Breast epithelium (tissue), 4 donors: ENCODE results near the gene CAMTA1. TPM values are rescaled to one million over a fixed set of nuclear protein-coding genes. Genes with fewer than 3 reads are reported as not detected.

Experiments
- DNase-seq, 2 donors: peaks; one replicate each; pipeline ENCODE4 v3.0.0-alpha.2; 2019; ENCODE audit warnings: low spot score in 2 of 2
- H3K27ac ChIP-seq, 2 donors: fragments of 200-600 bp; sonication (generic) in 1 of 2; one replicate each; pipeline ENCODE4 v1.5.1; 2016 to 2019; ENCODE audit warnings: mild to moderate bottlenecking in 1 of 2
- H3K27me3 ChIP-seq, 2 donors: fragments of 200-600 bp; sonication (generic) in 1 of 2; one replicate each; pipeline versions ENCODE4 v1.5.1 to v1.6.0; 2017 to 2019; ENCODE audit warnings: control low read depth in 1 of 2, mild to moderate bottlenecking in 1 of 2
- H3K36me3 ChIP-seq: fragments of 200-600 bp; one replicate; pipeline ENCODE4 v1.5.1; 2019
- H3K4me1 ChIP-seq, 2 donors: fragments of 200-600 bp; sonication (generic); one replicate each; pipeline ENCODE4 v1.5.1; 2016 to 2019; ENCODE audit warnings: control low read depth in 1 of 2
- H3K4me3 ChIP-seq, 3 donors: fragments of 200-600 bp; sonication (generic); 1 replicate in 2 of 3; 2 replicates in 1 of 3; pipeline ENCODE4 v1.5.1; 2016 to 2019; ENCODE audit warnings: mild to moderate bottlenecking in 3 of 3, moderate library complexity in 2 of 3
- H3K9me3 ChIP-seq, 2 donors: fragments of 200-600 bp; sonication (generic) in 1 of 2; one replicate each; pipeline ENCODE4 v1.5.1; 2016 to 2019; ENCODE audit warnings: control low read depth in 1 of 2
- POLR2A ChIP-seq: fragments of 450-650 bp; IDR thresholded peaks from one replicate; pipeline ENCODE4 v1.6.1; 2016; ENCODE audit warnings: antibody characterized with exemption, mild to moderate bottlenecking, moderate library complexity
- POLR2AphosphoS5 ChIP-seq, 3 donors: sonication (generic); formaldehyde crosslinking; IDR thresholded peaks; one replicate each; pipeline ENCODE4 v1.6.1; 2017; ENCODE audit warnings: antibody characterized with exemption in 3 of 3
- intact Hi-C: fragments of 100-400 bp; cut with DNase I; formaldehyde crosslinking; loops from one replicate; pipeline ENCODE4 v1.15.1; 2023; ENCODE audit warnings: low total_unique reads
- total RNA-seq, 3 donors: library from RNA; depleted of rRNA; stranded (reverse); fragments of >200 nt; gene quantifications; one replicate each; pipeline ENCODE4 v1.1.0, GENCODE V29; 2016
- TF ChIP-seq, protein P1 (sequence below), 3 donors: fragments of 450-650 bp; IDR thresholded peaks; one replicate each; pipeline ENCODE4 v1.5.1; 2016 to 2017; ENCODE audit warnings: antibody characterized with exemption in 3 of 3, mild to moderate bottlenecking in 3 of 3, moderate library complexity in 3 of 3

CAMTA1 gene
- total RNA-seq, 3 donors from 2014 or later, result 53.4 to 84.0 (median 61.9) TPM

DNA sequence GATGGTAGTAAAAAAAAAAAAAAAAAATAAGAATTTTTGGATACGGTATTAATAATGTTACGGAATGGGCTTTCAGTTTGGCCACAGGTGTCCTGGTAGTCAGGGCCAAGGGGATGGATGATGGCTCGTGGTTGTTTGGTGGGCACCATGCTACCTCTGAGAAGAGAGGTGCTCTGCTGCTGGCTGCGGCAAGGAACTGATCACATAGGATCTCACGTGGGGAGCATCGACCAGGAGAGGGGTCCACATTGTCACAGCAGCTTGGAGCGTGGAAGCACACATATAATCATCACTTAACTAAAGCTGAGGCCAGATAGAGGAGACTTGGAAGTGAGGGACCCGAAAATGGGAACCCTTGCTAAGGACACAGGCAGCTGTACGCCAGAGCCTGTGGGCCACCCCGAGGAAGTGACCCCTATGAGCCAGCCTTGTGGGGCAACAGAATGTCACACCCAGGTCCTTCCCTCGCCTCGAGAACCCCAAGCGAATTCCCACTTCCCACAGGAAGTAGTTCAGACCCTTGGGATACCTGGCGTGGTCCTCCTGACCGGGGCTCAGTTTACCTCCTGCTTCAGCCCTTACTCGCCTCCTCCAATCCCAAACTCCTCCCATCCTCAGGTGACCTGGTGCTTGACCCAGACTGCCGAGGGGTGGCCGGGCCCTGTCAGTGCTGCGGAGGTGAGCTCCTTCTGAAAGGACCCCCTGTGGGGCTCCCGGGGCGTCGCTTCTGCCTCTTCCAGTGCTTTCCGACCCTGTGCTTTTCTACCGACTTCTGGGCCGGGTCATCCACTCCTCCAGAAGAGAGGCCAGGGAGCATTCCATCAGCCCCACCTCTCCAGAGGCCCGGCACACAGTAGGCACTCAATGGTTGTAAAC is 222.0 kb downstream of the CAMTA1 start:
- H3K4me3 ChIP-seq, result no peak overlapping the region
- no peaks in the 10 kb centered on the region for H3K9me3 ChIP-seq
- TF ChIP-seq POLR2A (no peak), POLR2AphosphoS5 (IDR thresholded peaks at IDR 0.05) (no peak)
- TF ChIP-seq, protein P1, sequence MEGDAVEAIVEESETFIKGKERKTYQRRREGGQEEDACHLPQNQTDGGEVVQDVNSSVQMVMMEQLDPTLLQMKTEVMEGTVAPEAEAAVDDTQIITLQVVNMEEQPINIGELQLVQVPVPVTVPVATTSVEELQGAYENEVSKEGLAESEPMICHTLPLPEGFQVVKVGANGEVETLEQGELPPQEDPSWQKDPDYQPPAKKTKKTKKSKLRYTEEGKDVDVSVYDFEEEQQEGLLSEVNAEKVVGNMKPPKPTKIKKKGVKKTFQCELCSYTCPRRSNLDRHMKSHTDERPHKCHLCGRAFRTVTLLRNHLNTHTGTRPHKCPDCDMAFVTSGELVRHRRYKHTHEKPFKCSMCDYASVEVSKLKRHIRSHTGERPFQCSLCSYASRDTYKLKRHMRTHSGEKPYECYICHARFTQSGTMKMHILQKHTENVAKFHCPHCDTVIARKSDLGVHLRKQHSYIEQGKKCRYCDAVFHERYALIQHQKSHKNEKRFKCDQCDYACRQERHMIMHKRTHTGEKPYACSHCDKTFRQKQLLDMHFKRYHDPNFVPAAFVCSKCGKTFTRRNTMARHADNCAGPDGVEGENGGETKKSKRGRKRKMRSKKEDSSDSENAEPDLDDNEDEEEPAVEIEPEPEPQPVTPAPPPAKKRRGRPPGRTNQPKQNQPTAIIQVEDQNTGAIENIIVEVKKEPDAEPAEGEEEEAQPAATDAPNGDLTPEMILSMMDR (IDR thresholded peaks at IDR 0.05), result no peak
- no peaks in the 10 kb centered on the region for H3K4me1 ChIP-seq
- DNase-seq, result no peak
- H3K27me3 ChIP-seq, result no peaks in the 10 kb centered on the region
- no peak overlapping the region for H3K27ac ChIP-seq
- no peaks in the 10 kb centered on the region for H3K36me3 ChIP-seq
- intact Hi-C loops, result no loop called here

DNA sequence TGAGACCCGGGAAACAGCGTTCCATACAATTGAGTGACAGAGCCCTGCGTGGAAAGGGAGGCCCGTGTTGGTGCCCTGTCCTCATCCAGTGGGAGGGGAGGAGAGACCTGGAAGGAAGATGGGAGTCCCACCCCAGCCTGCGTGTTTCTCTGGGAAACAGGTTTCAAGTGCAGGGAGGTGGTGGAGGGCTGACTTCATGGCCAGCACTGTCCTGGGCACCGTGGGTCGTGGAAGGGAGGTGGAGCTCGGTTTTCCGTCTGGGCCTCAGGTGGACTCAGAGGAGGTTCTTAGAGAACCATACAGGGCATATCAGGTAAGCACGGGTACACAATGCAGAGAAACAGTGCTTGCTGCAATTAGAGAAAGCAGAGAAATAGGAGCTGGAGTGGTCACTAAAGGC is 222.6 kb downstream of the CAMTA1 start:
- Histone ChIP-seq H3K4me3 (no peak overlapping the region), H3K27me3 (no peaks in the 10 kb centered on the region), H3K4me1 (no peaks in the 10 kb centered on the region), H3K36me3 (no peaks in the 10 kb centered on the region), H3K9me3 (no peaks in the 10 kb centered on the region), H3K27ac (no peak overlapping the region)
- intact Hi-C loops, result no loop called here
- TF ChIP-seq POLR2AphosphoS5 (IDR thresholded peaks at IDR 0.05), result no peak
- no peak for TF ChIP-seq POLR2A
- TF ChIP-seq, protein P1 (IDR thresholded peaks at IDR 0.05), result no peak
- DNase-seq, result no peak

DNA sequence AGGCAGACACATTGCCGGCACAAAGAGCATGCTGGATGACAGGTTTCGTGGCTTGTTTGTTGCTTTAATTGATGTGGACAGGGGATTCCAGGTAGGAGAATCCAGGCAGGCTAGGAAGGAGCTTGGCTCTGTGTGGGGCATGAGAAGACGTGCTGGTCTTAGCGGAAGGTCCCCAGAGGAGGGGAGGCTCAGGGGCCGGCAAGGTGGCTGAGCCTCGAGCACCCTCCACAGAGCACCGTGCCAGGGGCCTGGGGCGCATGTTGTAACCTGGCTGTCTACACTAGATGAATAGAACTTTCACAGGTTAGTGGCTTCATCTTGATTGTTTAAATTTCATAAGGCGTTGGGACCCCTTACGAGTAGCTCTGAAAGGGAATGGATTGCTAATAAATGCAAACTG is 223.1 kb downstream of the CAMTA1 start:
- Histone ChIP-seq H3K27me3 (no peaks in the 10 kb centered on the region), H3K27ac (no peak overlapping the region), H3K4me1 (no peaks in the 10 kb centered on the region), H3K9me3 (no peaks in the 10 kb centered on the region), H3K36me3 (no peaks in the 10 kb centered on the region), H3K4me3 (no peak overlapping the region)
- DNase-seq, result no peak
- TF ChIP-seq POLR2A (no peak), POLR2AphosphoS5 (IDR thresholded peaks at IDR 0.05) (no peak)
- TF ChIP-seq, protein P1 (IDR thresholded peaks at IDR 0.05), result no peak
- intact Hi-C loops, result no loop called here

DNA sequence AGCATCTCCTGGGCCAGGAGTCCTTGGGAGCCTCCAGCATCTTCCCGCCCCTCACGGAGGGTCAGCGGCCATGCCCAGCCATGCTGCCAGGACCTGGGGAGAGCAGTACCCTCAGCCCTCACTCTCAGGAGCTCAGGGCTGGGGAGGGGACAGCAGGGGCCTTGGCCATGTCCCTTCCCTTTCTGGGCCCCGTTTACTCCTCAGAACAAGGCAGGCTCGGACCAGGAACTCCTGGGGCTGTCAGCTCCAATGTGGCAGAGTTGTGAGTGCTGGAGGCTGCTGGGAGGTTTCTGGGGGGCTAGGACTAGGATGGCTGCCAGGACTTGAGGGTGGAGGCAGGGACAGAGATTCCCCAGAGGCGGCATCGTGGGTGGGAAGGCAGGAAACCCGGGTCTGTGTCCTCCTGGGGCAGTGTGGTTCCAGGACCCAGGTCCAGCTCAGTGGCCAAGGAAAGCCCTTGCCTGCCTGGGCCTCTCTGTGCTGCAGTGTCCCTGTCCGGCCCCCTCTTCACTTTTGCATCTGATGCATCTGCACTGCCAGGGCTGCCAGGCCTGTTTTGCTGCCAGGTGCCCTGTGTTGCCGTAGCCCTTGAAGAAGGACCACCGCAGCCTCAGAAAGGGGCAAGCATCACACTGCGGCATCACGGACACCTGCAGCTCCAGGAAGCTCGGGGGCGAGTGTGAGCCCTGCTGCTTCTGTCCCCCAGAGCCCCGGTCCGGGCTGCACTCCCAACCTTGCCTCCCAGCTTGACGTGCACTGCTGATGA is 223.9 kb downstream of the CAMTA1 start:
- Histone ChIP-seq H3K9me3 (no peaks in the 10 kb centered on the region), H3K27me3 (no peaks in the 10 kb centered on the region), H3K27ac (no peak overlapping the region), H3K4me1 (no peaks in the 10 kb centered on the region), H3K4me3 (no peak overlapping the region), H3K36me3 (no peaks in the 10 kb centered on the region)
- TF ChIP-seq POLR2AphosphoS5 (IDR thresholded peaks at IDR 0.05) (no peak), POLR2A (no peak)
- TF ChIP-seq, protein P1 (IDR thresholded peaks at IDR 0.05), result no peak
- intact Hi-C loops, result no loop called here
- no peak for DNase-seq
